ENCODE results near the gene AGMAT.

AGMAT gene

DNA sequence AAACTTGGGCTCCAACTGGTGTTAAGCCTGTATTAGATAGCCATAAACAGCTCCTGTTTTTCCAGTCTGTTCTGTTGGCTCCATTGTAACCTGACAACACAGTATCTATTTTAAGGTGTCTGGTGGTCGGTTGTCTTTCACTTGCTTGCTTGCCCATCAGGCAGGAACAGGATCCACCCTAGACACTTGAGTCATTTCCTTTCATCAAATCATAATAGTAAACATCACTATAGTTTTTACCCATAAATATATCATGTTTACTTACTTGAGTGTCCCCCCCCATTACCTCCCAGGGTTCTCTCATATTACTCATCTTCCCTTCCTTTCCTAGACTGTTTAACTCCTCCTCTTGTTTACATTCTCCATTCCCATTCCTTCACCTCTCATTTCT lies 35.3 kb upstream of the AGMAT start:
- TF ChIP-seq EGR1 (IDR thresholded peaks at IDR 0.05), result no peak
- TF ChIP-seq NFIC (IDR thresholded peaks at IDR 0.05), result no peak
- TF ChIP-seq RAD21 (IDR thresholded peaks at IDR 0.05; ENCODE audit: low read depth), result no peak
- TF ChIP-seq TCF12 (IDR thresholded peaks at IDR 0.05; ENCODE audit: low read depth), result no peak
- TF ChIP-seq, protein P1, sequence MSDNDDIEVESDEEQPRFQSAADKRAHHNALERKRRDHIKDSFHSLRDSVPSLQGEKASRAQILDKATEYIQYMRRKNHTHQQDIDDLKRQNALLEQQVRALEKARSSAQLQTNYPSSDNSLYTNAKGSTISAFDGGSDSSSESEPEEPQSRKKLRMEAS (IDR thresholded peaks at IDR 0.05), result no peak
- TF ChIP-seq CREB1 (IDR thresholded peaks at IDR 0.05; ENCODE audit: low read depth), result no peak
- no peak for TF ChIP-seq CEBPB (IDR thresholded peaks at IDR 0.05)
- no peak for TF ChIP-seq YY1 (IDR thresholded peaks at IDR 0.05; ENCODE audit: low read depth)
- no peak for TF ChIP-seq FOXM1 (IDR thresholded peaks at IDR 0.05; ENCODE audit: borderline replicate concordance, low read depth)
- TF ChIP-seq, protein P2, sequence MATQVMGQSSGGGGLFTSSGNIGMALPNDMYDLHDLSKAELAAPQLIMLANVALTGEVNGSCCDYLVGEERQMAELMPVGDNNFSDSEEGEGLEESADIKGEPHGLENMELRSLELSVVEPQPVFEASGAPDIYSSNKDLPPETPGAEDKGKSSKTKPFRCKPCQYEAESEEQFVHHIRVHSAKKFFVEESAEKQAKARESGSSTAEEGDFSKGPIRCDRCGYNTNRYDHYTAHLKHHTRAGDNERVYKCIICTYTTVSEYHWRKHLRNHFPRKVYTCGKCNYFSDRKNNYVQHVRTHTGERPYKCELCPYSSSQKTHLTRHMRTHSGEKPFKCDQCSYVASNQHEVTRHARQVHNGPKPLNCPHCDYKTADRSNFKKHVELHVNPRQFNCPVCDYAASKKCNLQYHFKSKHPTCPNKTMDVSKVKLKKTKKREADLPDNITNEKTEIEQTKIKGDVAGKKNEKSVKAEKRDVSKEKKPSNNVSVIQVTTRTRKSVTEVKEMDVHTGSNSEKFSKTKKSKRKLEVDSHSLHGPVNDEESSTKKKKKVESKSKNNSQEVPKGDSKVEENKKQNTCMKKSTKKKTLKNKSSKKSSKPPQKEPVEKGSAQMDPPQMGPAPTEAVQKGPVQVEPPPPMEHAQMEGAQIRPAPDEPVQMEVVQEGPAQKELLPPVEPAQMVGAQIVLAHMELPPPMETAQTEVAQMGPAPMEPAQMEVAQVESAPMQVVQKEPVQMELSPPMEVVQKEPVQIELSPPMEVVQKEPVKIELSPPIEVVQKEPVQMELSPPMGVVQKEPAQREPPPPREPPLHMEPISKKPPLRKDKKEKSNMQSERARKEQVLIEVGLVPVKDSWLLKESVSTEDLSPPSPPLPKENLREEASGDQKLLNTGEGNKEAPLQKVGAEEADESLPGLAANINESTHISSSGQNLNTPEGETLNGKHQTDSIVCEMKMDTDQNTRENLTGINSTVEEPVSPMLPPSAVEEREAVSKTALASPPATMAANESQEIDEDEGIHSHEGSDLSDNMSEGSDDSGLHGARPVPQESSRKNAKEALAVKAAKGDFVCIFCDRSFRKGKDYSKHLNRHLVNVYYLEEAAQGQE (IDR thresholded peaks at IDR 0.05; ENCODE audit: low read depth), result no peak
- no peak for TF ChIP-seq EP300 (IDR thresholded peaks at IDR 0.05; ENCODE audit: borderline replicate concordance)
- no peak for TF ChIP-seq ZBTB7A (IDR thresholded peaks at IDR 0.05; ENCODE audit: low read depth)
- no peak for TF ChIP-seq TAF1 (IDR thresholded peaks at IDR 0.05; ENCODE audit: low read depth)

DNA sequence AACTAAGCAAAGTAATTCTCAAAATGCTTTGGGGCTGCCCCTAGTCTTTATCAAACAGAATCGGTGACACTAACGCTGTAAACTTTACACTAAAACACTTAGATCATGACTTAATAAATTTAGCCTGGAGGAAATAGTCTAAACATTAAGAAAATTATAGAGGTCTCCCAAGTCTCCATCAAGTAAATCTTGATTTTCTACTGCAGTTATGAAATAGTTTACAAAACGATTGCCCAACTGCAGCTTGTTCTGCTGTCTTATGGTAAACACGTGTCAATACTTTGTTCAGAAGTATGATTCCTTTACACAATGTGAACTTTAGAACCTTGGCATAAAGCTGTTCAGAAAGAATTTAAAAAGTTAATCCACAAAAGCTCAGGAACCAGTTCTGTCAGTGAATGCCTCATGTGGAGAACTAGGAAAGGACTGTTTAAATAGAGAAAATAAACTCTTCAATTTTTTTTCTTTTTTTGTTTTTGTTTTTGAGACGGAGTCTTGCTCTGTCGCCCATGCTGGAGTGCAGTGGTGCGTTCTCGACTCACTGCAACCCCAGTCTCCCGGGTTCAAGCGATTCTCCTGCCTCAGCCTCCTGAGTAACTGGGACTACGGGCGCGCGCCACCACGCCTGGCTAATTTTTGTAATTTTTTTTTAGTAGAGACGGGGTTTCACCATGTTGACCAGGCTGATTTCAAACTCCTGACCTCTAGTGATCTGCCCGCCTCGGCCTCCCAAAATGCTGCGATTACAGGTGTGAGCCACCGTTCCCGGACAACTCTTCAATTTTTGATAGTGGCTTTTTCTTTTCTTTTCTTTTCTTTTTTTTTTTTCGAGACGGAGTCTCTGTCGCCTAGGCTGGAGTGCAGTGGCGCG lies 34.0 kb upstream of the AGMAT start:
- TF ChIP-seq NFIC (IDR thresholded peaks at IDR 0.05) (no peak), TEAD4 (IDR thresholded peaks at IDR 0.05) (no peak), ZBTB7A (IDR thresholded peaks at IDR 0.05; ENCODE audit: low read depth) (no peak), TCF12 (IDR thresholded peaks at IDR 0.05; ENCODE audit: low read depth) (no peak), EGR1 (IDR thresholded peaks at IDR 0.05) (no peak), FOXM1 (IDR thresholded peaks at IDR 0.05; ENCODE audit: borderline replicate concordance, low read depth) (no peak), CREB1 (IDR thresholded peaks at IDR 0.05; ENCODE audit: low read depth) (no peak), RAD21 (IDR thresholded peaks at IDR 0.05; ENCODE audit: low read depth) (no peak), CEBPB (IDR thresholded peaks at IDR 0.05) (no peak), TAF1 (IDR thresholded peaks at IDR 0.05; ENCODE audit: low read depth) (no peak), YY1 (IDR thresholded peaks at IDR 0.05; ENCODE audit: low read depth) (no peak), EP300 (IDR thresholded peaks at IDR 0.05; ENCODE audit: borderline replicate concordance) (no peak)
- TF ChIP-seq, protein P2 (IDR thresholded peaks at IDR 0.05; ENCODE audit: low read depth), result no peak
- TF ChIP-seq, protein P3, sequence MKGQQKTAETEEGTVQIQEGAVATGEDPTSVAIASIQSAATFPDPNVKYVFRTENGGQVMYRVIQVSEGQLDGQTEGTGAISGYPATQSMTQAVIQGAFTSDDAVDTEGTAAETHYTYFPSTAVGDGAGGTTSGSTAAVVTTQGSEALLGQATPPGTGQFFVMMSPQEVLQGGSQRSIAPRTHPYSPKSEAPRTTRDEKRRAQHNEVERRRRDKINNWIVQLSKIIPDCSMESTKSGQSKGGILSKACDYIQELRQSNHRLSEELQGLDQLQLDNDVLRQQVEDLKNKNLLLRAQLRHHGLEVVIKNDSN (IDR thresholded peaks at IDR 0.05), result no peak
- TF ChIP-seq, protein P1 (IDR thresholded peaks at IDR 0.05), result no peak

DNA sequence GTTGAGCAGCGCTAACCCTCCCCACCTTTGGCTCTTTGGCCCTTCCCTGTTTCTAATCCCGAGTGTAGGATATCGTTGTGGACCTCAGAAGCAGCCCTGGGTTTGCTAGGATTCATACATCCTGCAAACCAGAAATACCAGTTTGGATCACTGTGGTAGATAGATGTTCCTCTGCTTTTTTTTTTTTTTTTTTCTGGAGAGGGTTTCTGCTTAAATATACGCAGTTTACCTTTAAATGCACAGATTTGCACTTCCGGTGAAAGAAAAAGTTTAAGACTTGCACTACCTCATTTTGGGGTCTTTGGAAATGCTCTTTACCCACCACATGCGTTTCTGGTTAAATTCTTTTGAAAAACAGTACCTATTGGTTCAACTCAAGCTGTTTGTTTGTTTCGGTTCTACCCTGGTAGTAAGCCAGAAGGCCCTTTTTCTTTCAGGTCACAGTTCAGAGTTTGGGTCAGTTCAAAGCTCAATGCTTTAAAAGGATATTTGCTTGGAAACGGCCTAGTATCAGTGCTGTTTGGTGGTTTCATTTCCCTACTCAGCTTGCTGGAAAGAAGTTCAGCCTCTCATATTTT lies 33.3 kb upstream of the AGMAT start:
- TF ChIP-seq ZBTB7A (IDR thresholded peaks at IDR 0.05; ENCODE audit: low read depth), result no peak
- no peak for TF ChIP-seq TCF12 (IDR thresholded peaks at IDR 0.05; ENCODE audit: low read depth)
- no peak for TF ChIP-seq RAD21 (IDR thresholded peaks at IDR 0.05; ENCODE audit: low read depth)
- TF ChIP-seq TAF1 (IDR thresholded peaks at IDR 0.05; ENCODE audit: low read depth), result no peak
- no peak for TF ChIP-seq CEBPB (IDR thresholded peaks at IDR 0.05)
- no peak for TF ChIP-seq NFIC (IDR thresholded peaks at IDR 0.05)
- TF ChIP-seq, protein P3 (IDR thresholded peaks at IDR 0.05), result no peak
- no peak for TF ChIP-seq TEAD4 (IDR thresholded peaks at IDR 0.05)
- TF ChIP-seq CREB1 (IDR thresholded peaks at IDR 0.05; ENCODE audit: low read depth), result no peak
- no peak for TF ChIP-seq FOXM1 (IDR thresholded peaks at IDR 0.05; ENCODE audit: borderline replicate concordance, low read depth)
- TF ChIP-seq EGR1 (IDR thresholded peaks at IDR 0.05), result no peak
- no peak for TF ChIP-seq EP300 (IDR thresholded peaks at IDR 0.05; ENCODE audit: borderline replicate concordance)
- TF ChIP-seq, protein P2 (IDR thresholded peaks at IDR 0.05; ENCODE audit: low read depth), result no peak
- no peak for TF ChIP-seq YY1 (IDR thresholded peaks at IDR 0.05; ENCODE audit: low read depth)
- TF ChIP-seq, protein P1 (IDR thresholded peaks at IDR 0.05), result no peak; the same call in 1 of the 2 replicates

Data from Ishikawa (cell line).